ENCODE results near the gene LSP1.
"Not testable (repeated sequence)": the region's sequence is repeated elsewhere in the genome, so short reads cannot be mapped to it uniquely, and the experiment has no call there.

Gene LSP1

GRCh38 chr11:1864831-1865665 is 12.2 kb downstream of the LSP1 start:
- no peak for DNase-seq (ENCODE audit: low read depth in 2 of 2)

- no peak for DNase-seq (ENCODE audit: low read depth in 2 of 2)
Observed at GRCh38 chr11:1866226-1866625, 13.3 kb downstream of the LSP1 start.

- DNase-seq (ENCODE audit: low read depth in 2 of 2), result no peak
Observed at GRCh38 chr11:1866776-1867175, 13.9 kb downstream of the LSP1 start.

GRCh38 chr11:1867381-1867780 is 14.5 kb downstream of the LSP1 start:
- no peak for DNase-seq (ENCODE audit: low read depth in 2 of 2)

GRCh38 chr11:1868056-1868635 is 15.3 kb downstream of the LSP1 start:
- no peak for DNase-seq (ENCODE audit: low read depth in 2 of 2)

- no peak for DNase-seq (ENCODE audit: low read depth in 2 of 2)
Observed at GRCh38 chr11:1868636-1869291, 15.9 kb downstream of the LSP1 start.

GRCh38 chr11:1869427-1870325 is 16.8 kb downstream of the LSP1 start:
- DNase-seq (ENCODE audit: low read depth in 2 of 2), result no peak

GRCh38 chr11:1870326-1870696 is 17.4 kb downstream of the LSP1 start:
- DNase-seq (ENCODE audit: low read depth in 2 of 2), result no peak

- no peak for DNase-seq (ENCODE audit: low read depth in 2 of 2)
Observed at GRCh38 chr11:1870721-1871466, 18.0 kb downstream of the LSP1 start.

- DNase-seq (ENCODE audit: low read depth in 2 of 2), result no peak
Observed at GRCh38 chr11:1871531-1871930, 18.6 kb downstream of the LSP1 start.

- DNase-seq (ENCODE audit: low read depth in 2 of 2), result no peak
Observed at GRCh38 chr11:1872267-1872985, 19.5 kb downstream of the LSP1 start.

- no peak for DNase-seq (ENCODE audit: low read depth in 2 of 2)
Observed at GRCh38 chr11:1873048-1873812, 20.3 kb downstream of the LSP1 start.

GRCh38 chr11:1873813-1874150 is 20.9 kb downstream of the LSP1 start:
- DNase-seq (ENCODE audit: low read depth in 2 of 2), result not testable (repeated sequence)

GRCh38 chr11:1874441-1875092 is 21.7 kb downstream of the LSP1 start:
- not testable (repeated sequence) for DNase-seq (ENCODE audit: low read depth in 2 of 2)

- DNase-seq (ENCODE audit: low read depth in 2 of 2), result no peak
Observed at GRCh38 chr11:1875093-1875850, 22.4 kb downstream of the LSP1 start.

- not testable (repeated sequence) for DNase-seq (ENCODE audit: low read depth in 2 of 2)
Observed at GRCh38 chr11:1875851-1876301, 23.0 kb downstream of the LSP1 start.

GRCh38 chr11:1876361-1877063 is 23.6 kb downstream of the LSP1 start:
- no peak for DNase-seq (ENCODE audit: low read depth in 2 of 2)

All from stimulated activated CD4-positive, alpha-beta T cell treated with anti-CD3 and anti-CD28 coated beads, Interleukin-15, amount 100 ng/mL, for 48 hours (primary cell).